Progenitor cell of endocrine pancreas (in vitro differentiated cells): ENCODE measurements around the gene HECTD4. TPM values are rescaled to one million over a fixed set of nuclear protein-coding genes. Genes with fewer than 3 reads are reported as not detected.
"Not testable (repeated sequence)": the region's sequence is repeated elsewhere in the genome, so short reads cannot be mapped to it uniquely, and the experiment has no call there.

ENCODE experiments used
- DNase-seq: peaks from one replicate; pipeline ENCODE4 v3.0.0; 2021; ENCODE audit warnings: low spot score; ENCODE audit not compliant: unreplicated experiment
- H3K27ac Mint-ChIP-seq: 2 replicates; pipeline ENCODE4 v1.8.0; 2021; ENCODE audit warnings: mild to moderate bottlenecking, moderate library complexity, mixed read lengths
- H3K27me3 Mint-ChIP-seq: 2 replicates; pipeline ENCODE4 v1.8.0; 2021; ENCODE audit warnings: mixed read lengths
- H3K36me3 Mint-ChIP-seq: 2 replicates; pipeline ENCODE4 v1.8.0; 2022; ENCODE audit warnings: mixed read lengths; ENCODE audit not compliant: insufficient read depth
- H3K4me1 Mint-ChIP-seq: 2 replicates; pipeline ENCODE4 v1.8.0; 2021; ENCODE audit warnings: low read depth, mixed read lengths
- H3K4me3 Mint-ChIP-seq: 2 replicates; pipeline ENCODE4 v1.8.0; 2021; ENCODE audit warnings: low read depth, mild to moderate bottlenecking, moderate library complexity, mixed read lengths
- H3K9me3 Mint-ChIP-seq: 2 replicates; pipeline ENCODE4 v1.8.0; 2021; ENCODE audit warnings: low read depth, mixed read lengths
- CTCF ChIP-seq: fragments of 200-600 bp; sonication (generic); IDR thresholded peaks from one replicate; pipeline ENCODE4 v1.5.0; 2021; ENCODE audit warnings: antibody characterized with exemption, mild to moderate bottlenecking; ENCODE audit not compliant: unreplicated experiment
- total RNA-seq: library from RNA; stranded (reverse); gene quantifications from 2 replicates; pipeline ENCODE4 v1.2.1, GENCODE V29; 2021

The HECTD4 gene
- total RNA-seq, 1 donor from 2014 or later: 86.7 TPM

DNA sequence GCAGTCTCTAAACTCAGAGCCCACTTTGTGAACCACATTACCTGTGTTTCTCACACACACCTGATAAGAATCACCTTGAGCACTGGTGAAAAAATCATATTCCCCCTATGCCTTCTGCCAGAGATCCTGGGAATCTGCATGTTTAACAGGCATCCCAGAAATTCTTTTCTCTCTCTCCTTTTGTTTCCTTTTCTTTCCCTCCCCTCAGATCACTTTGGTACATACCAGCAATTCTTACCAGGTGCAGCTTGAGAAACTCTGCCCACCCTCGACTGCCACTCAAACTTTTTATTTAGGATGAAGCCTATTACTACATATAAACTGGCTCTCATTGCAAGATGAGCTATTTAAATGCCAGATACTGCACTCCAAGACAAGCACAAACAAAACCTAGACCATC is 36.0 kb downstream of the HECTD4 start:
- Mint-ChIP-seq H3K4me1 (peaks cover 9% of the 10 kb centered on the region), H3K9me3 (no peaks in the 10 kb centered on the region), H3K36me3 (no peaks in the 10 kb centered on the region), H3K27me3 (no peaks in the 10 kb centered on the region), H3K27ac (no peak overlapping the region), H3K4me3 (no peak overlapping the region)
- no peak for TF ChIP-seq CTCF
- DNase-seq: no peak

DNA sequence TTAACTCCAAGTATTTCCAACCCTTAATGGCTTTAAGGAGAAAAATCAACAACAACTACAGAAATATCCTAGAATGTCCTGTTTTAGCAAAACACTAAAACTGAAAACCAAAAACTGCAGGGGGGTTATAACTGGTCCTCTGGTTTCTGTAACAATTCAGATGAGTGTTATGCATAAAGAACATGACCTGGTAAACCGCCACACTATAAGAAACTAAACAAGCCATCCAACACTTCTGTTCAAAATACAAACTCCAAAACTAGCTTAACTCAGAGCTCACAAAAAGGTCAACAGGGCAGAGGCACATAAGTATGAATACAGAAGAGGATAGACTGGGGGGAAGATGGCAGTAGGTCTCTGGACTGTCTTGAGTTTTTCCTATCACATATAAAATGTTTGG is 38.0 kb downstream of the HECTD4 start:
- DNase-seq: no peak
- no peaks in the 10 kb centered on the region for H3K27me3 Mint-ChIP-seq
- no peaks in the 10 kb centered on the region for H3K36me3 Mint-ChIP-seq
- H3K27ac Mint-ChIP-seq: no peak overlapping the region
- no peak for TF ChIP-seq CTCF
- H3K9me3 Mint-ChIP-seq: no peaks in the 10 kb centered on the region
- H3K4me1 Mint-ChIP-seq: peaks cover 11% of the 10 kb centered on the region
- no peak overlapping the region for H3K4me3 Mint-ChIP-seq

GRCh38 chr12:112342587-112342986 is 39.6 kb downstream of the HECTD4 start:
- peaks cover 11% of the 10 kb centered on the region for H3K4me1 Mint-ChIP-seq

DNA sequence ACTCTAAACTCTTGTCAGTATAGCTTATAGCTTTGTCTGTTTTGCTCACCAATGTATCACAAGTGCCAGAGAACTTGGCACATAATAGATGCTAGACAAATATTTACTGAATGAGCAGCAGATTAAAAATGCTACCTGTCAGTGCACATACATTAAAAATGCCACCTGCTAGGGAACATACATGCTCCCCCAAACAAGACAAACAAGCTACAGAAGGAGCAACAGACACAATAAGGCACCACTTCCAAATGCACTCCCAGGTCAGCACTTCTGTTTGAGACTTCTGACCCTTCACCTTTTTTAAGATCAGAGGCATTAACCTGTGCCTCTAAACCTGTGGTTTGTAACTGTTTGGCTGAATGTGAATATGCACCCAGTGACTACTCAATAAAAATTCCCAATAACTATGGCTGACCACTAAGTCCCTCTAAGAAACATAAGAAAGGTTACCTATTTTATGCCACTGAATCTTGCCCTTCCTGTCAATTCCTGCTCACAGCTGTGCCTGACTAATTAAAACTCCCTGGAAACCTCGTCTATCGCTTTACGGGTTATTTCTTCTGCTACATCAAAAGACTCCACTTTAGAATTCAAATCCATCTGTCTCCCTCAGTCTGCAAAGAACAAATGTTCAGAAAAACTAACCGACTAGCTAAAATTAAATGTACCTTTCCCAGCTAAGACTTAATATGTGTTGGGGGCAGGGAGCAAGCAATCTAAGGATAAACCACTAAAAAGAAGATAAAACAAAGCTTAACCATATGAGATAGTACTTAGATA is 41.0 kb downstream of the HECTD4 start:
- no peaks in the 10 kb centered on the region for H3K27me3 Mint-ChIP-seq
- no peaks in the 10 kb centered on the region for H3K9me3 Mint-ChIP-seq
- peaks cover 4% of the 10 kb centered on the region for H3K36me3 Mint-ChIP-seq
- DNase-seq: no peak
- H3K4me1 Mint-ChIP-seq: peaks cover 10% of the 10 kb centered on the region
- no peak for TF ChIP-seq CTCF
- H3K27ac Mint-ChIP-seq: peak overlapping the region; percentile 62
- no peak overlapping the region for H3K4me3 Mint-ChIP-seq

More at GRCh38 chr12:112342587-112342986, 39.6 kb downstream of the HECTD4 start:
- Mint-ChIP-seq H3K9me3 (no peaks in the 10 kb centered on the region), H3K27ac (no peak overlapping the region), H3K27me3 (no peaks in the 10 kb centered on the region), H3K36me3 (peaks cover 4% of the 10 kb centered on the region), H3K4me3 (no peak overlapping the region)
- no peak for DNase-seq
- TF ChIP-seq CTCF: no peak

DNA sequence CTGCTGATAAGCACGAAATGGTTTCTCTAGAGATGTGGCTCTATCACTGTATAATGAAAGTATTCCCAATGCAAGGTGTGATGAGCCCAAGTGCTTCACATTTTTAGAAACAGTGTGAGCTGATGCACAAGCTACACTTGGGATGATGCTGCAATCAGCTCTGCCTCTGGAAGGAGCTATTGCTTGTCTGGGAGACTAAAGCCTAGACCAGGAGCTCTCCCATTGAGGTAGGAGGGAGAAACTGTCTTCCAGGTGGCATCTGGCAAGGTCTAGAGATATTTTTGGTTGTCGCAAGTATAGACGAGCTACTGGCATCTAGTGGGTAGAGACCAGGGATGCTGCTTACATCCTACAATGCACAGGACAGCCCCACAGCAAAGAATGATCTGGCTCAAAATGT is 42.0 kb downstream of the HECTD4 start:
- no peak for TF ChIP-seq CTCF
- no peak for DNase-seq

DNA sequence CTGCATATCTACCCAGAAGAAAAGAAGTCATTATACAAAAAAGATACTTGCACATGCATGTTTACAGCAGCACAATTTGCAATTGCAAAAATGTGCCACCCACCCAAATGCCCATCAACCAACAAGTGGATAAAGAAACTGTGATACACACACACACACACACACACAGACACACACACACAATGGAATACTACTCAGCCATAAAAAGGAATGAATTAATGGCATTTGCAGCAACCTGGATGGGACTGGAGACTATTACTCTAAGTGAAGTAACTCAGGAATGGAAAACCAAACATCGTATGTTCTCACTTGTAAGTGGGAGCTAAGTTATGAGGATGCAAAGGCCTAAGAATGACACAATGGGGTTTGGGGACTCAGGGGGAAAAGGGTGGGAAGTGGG is 47.2 kb downstream of the HECTD4 start:
- peak overlapping the region; percentile 31 for H3K27ac Mint-ChIP-seq
- not testable (repeated sequence) for H3K9me3 Mint-ChIP-seq, H3K27me3 Mint-ChIP-seq, H3K4me1 Mint-ChIP-seq, H3K36me3 Mint-ChIP-seq, DNase-seq, H3K4me3 Mint-ChIP-seq

More for the DNA sequence above, 42.0 kb downstream of the HECTD4 start:
- Mint-ChIP-seq H3K36me3 (peaks cover 4% of the 10 kb centered on the region), H3K4me1 (peaks cover 9% of the 10 kb centered on the region), H3K4me3 (no peak overlapping the region), H3K27ac (no peak overlapping the region), H3K27me3 (no peaks in the 10 kb centered on the region), H3K9me3 (no peaks in the 10 kb centered on the region)
